ENCODE results near the gene NELL2.

- TF ChIP-seq CTCF (conservative IDR thresholded peaks at IDR 0.05 in 1 of 2, IDR thresholded peaks at IDR 0.05 in 1 of 2; ENCODE audit: extremely low read depth in 1 of 2, insufficient read depth in 1 of 2, low read depth in 1 of 2, low read length in 2 of 2) = no peak
- TF ChIP-seq EZH2 (IDR thresholded peaks at IDR 0.05; ENCODE audit: borderline replicate concordance, low read length) = no peak
Measured at GRCh38 chr12:44558340-44559100, 317.6 kb downstream of the NELL2 start.
